22Rv1 (cell line): ENCODE data around the gene TBCK.

ENCODE experiments used
- CTCF ChIP-seq: fragments of 450-650 bp; IDR thresholded peaks from 2 replicates; pipeline ENCODE4 v1.5.1; 2017; ENCODE audit warnings: mild to moderate bottlenecking
- ZFX ChIP-seq: fragments of 450-650 bp; IDR thresholded peaks from 2 replicates; pipeline ENCODE4 v1.6.1; 2017; ENCODE audit warnings: antibody characterized with exemption, borderline replicate concordance

GRCh38 chr4:106305435-106306055 lies 10.5 kb downstream of the TBCK start:
- TF ChIP-seq CTCF, result no peak
- TF ChIP-seq ZFX, result no peak
